A549 treated with AZD2906 at 1 μM for 4 hours (cell line): ENCODE data around the gene CAMK1G. TPM values are rescaled to one million over a fixed set of nuclear protein-coding genes. Genes with fewer than 3 reads are reported as not detected.

Experiments used
- total RNA-seq: library from RNA; stranded (reverse); fragments of 200-300 nt; extraction: Qiagen RNA extraction; gene quantifications from 5 replicates; pipeline ENCODE4 v1.2.3, GENCODE V29; 2022

Gene CAMK1G
- 0.22 to 0.60 TPM (median 0.35 TPM) in 5 replicates for total RNA-seq

GRCh38 chr1:209583408-209583807 is at the start of gene CAMK1G:
CAMK1G (plus strand) TSS chr1:209583714; CDS start chr1:209594984, 11,270 bp downstream.

GRCh38 chr1:209652121-209652735 is 68.7 kb downstream of the CAMK1G start, which contains the start of gene LAMB3:
LAMB3 (minus strand) TSS chr1:209652425; CDS start chr1:209650944, 1,481 bp downstream.

Other genes starting within 250 kb of the CAMK1G start
- 18.5 to 23.0 TPM (median 20.3 TPM) in 5 replicates for gene LAMB3, start 68.7 kb downstream of the CAMK1G start, total RNA-seq
- gene G0S2, start 91.7 kb downstream of the CAMK1G start, total RNA-seq, result 3.3 to 4.0 TPM (median 3.4 TPM) in 5 replicates
- gene HSD11B1, start 121.1 kb downstream of the CAMK1G start, total RNA-seq, result 0.33 to 0.60 TPM (median 0.38 TPM) in 5 replicates
- not detected in 5 replicates for gene TRAF3IP3, start 172.3 kb downstream of the CAMK1G start, total RNA-seq
- 1.1 to 1.6 TPM (median 1.5 TPM) in 5 replicates for gene C1orf74, start 200.8 kb downstream of the CAMK1G start, total RNA-seq
- gene IRF6, start 222.4 kb downstream of the CAMK1G start, total RNA-seq, result 0.13 to 0.30 TPM (median 0.15 TPM) in 5 replicates
- 9.7 to 11.8 TPM (median 10.5 TPM) in 5 replicates for gene UTP25, start 244.3 kb downstream of the CAMK1G start, total RNA-seq